Skeletal muscle satellite cell (primary cell): Measurements from ENCODE around the gene ISL2.

Experiments
- H3K27me3 ChIP-seq: 2 replicates; pipeline ENCODE4 v1.7.0; 2013; ENCODE audit warnings: low read length; ENCODE audit not compliant: control insufficient read depth, insufficient read depth
- H3K36me3 ChIP-seq: 2 replicates; pipeline ENCODE4 v1.7.0; 2013; ENCODE audit warnings: mild to moderate bottlenecking, control low read depth, low read length; ENCODE audit not compliant: insufficient read depth
- H3K4me1 ChIP-seq: 2 replicates; pipeline ENCODE4 v1.7.0; 2013; ENCODE audit warnings: low read length; ENCODE audit not compliant: control insufficient read depth, insufficient read depth
- H3K4me2 ChIP-seq: 2 replicates; pipeline ENCODE4 v1.7.0; 2013; ENCODE audit warnings: mild to moderate bottlenecking, low read length
- H3K4me3 ChIP-seq: 2 replicates; pipeline ENCODE4 v1.7.0; 2013; ENCODE audit warnings: low read length
- H3K9ac ChIP-seq: 2 replicates; pipeline ENCODE4 v1.7.0; 2013; ENCODE audit warnings: mild to moderate bottlenecking, low read depth, low read length, moderate library complexity
- H3K9me3 ChIP-seq: replicated peaks from 2 replicates; pipeline ENCODE4 v1.7.0; 2013; ENCODE audit warnings: mild to moderate bottlenecking, control low read depth, low read length

The ISL2 gene

DNA sequence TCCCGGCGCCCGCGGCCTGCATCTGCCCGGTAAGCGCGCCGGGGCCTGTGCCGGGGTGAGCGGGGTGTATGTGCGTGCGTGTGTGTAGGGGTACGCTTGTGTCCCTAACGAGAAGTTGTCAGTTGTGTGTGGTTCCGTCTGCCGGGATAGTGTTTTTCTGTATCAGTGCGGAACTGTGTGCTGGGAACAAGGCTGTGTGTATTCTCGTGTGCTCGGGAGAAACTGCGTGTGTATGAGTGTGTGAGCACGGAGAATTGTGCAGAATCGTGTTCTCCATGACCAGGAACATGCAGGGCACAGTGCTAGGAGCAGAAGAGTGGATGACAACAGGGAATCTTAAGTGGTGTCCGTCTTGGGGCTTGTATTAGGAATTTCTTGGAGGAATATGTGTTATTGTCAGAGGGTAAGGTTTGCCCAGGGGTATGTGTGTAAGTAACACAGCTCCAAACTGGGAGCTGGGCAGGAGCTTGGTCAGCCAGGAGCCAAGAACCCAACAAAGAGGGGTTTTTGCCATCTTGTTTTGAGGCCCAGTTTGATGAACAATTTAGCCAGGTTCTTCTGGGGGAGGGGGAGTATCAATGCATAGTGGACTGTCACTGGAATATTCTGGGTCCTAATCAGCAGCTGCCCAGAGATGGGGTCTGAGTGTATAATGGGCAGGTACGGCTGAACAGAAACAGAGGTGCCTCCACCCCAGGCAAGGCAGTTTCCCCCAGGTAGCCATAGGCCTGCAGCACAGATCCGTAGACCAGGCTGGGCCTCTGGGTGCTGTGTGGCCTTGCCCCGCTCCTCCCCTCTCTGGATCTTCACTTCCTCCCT lies 2.1 kb downstream of the ISL2 start:
- H3K4me3 ChIP-seq, result peak overlapping the region; percentile 75
- H3K4me2 ChIP-seq, result peak overlapping the region; percentile 94
- no peaks in the 10 kb centered on the region for H3K9me3 ChIP-seq
- H3K4me1 ChIP-seq, result peaks cover 44% of the 10 kb centered on the region
- H3K9ac ChIP-seq, result no peak overlapping the region
- H3K36me3 ChIP-seq, result peaks cover 14% of the 10 kb centered on the region
- H3K27me3 ChIP-seq, result peaks cover 61% of the 10 kb centered on the region

DNA sequence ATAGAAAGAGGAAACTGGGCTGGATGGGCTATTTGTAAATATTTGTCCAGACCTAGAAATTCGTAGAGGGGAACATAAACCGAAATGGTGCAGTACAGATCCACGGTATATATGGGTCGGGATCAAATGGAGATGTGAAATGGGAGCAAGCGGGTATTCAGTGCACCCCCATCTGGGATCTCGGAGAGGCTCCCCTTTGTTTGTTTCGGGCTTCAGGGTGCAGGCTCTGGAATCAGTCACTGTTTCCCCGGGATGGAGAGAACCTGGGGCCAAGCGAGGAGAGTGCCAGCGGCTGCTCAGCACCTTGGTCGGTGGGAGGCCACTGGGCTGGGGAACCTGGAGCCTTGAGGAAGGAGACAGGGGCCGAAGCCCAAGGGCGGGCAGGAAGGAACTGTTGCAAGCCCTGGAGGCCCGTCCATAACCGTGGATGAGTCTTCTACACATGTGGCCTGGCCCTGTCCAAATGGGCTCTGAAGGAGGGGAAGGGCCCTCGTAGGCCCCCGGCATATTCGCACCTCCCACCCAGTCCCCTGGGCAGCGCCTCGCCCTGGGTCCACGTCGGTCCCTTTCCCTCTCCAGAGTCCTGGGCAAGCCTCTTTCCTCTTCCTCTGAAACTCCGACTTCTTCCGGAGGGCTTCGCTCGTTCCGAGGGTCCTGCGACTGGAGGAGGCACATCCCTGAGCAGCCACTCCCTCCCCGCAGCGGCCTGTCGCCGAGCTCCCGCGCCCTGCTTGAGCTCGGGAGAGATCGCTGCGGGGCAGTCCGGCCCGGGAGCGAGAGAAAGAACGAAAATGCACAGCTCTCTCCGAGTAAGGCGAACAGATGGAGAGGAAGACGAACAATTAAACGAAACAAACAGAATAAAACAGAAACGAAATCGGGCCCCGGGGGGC lies 3.0 kb downstream of the ISL2 start:
- Histone ChIP-seq H3K9me3 (no peaks in the 10 kb centered on the region), H3K36me3 (peaks cover 14% of the 10 kb centered on the region), H3K4me1 (peaks cover 44% of the 10 kb centered on the region)

DNA sequence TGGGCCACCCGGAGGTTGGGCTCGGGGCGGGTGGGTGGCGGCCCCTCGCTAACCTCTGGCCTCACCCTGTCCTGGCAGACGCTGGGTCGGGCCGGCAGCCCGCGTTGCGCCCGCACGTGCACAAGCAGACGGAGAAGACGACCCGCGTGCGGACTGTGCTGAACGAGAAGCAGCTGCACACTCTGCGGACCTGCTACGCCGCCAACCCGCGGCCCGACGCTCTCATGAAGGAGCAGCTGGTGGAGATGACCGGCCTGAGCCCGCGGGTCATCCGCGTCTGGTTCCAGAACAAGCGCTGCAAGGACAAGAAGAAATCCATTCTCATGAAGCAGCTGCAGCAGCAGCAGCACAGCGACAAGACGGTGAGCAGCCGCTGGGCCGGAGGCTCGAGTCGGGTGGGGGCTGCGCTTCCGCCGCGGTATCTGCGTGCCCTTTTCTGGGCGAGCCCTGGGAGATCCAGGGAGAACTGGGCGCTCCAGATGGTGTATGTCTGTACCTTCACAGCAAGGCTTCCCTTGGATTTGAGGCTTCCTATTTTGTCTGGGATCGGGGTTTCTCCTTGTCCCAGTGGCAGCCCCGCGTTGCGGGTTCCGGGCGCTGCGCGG lies 3.7 kb downstream of the ISL2 start:
- peak overlapping the region; percentile 91 for H3K4me2 ChIP-seq
- H3K9me3 ChIP-seq, result no peaks in the 10 kb centered on the region
- H3K4me1 ChIP-seq, result peaks cover 41% of the 10 kb centered on the region
- peak overlapping the region; percentile 67 for H3K4me3 ChIP-seq
- peak overlapping the region; percentile 41 for H3K9ac ChIP-seq
- peaks cover 14% of the 10 kb centered on the region for H3K36me3 ChIP-seq
- peaks cover 74% of the 10 kb centered on the region for H3K27me3 ChIP-seq

More for the DNA sequence above, 3.0 kb downstream of the ISL2 start:
- Histone ChIP-seq H3K9ac (peak overlapping the region; percentile 41), H3K27me3 (peaks cover 69% of the 10 kb centered on the region), H3K4me3 (peak overlapping the region; percentile 67), H3K4me2 (peak overlapping the region; percentile 94)

DNA sequence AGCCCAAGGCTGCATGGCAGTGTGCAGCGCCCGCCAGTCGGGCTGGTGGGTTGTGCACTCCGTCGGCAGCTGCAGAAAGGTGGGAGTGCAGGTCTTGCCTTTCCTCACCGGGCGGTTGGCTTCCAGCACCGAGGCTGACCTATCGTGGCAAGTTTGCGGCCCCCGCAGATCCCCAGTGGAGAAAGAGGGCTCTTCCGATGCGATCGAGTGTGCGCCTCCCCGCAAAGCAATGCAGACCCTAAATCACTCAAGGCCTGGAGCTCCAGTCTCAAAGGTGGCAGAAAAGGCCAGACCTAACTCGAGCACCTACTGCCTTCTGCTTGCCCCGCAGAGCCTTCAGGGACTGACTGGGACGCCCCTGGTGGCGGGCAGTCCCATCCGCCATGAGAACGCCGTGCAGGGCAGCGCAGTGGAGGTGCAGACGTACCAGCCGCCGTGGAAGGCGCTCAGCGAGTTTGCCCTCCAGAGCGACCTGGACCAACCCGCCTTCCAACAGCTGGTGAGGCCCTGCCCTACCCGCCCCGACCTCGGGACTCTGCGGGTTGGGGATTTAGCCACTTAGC lies 4.3 kb downstream of the ISL2 start:
- H3K4me1 ChIP-seq, result peaks cover 35% of the 10 kb centered on the region

DNA sequence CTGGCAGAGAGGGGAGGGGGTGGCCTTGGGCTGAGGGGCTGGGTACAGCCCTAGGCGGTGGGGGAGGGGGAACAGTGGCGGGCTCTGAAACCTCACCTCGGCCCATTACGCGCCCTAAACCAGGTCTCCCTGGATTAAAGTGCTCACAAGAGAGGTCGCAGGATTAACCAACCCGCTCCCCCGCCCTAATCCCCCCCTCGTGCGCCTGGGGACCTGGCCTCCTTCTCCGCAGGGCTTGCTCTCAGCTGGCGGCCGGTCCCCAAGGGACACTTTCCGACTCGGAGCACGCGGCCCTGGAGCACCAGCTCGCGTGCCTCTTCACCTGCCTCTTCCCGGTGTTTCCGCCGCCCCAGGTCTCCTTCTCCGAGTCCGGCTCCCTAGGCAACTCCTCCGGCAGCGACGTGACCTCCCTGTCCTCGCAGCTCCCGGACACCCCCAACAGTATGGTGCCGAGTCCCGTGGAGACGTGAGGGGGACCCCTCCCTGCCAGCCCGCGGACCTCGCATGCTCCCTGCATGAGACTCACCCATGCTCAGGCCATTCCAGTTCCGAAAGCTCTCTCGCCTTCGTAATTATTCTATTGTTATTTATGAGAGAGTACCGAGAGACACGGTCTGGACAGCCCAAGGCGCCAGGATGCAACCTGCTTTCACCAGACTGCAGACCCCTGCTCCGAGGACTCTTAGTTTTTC lies 4.9 kb downstream of the ISL2 start:
- H3K4me3 ChIP-seq, result no peak overlapping the region
- H3K27me3 ChIP-seq, result peaks cover 79% of the 10 kb centered on the region
- peaks cover 34% of the 10 kb centered on the region for H3K4me1 ChIP-seq
- H3K36me3 ChIP-seq, result peaks cover 14% of the 10 kb centered on the region
- peak overlapping the region; percentile 44 for H3K4me2 ChIP-seq
- H3K9ac ChIP-seq, result no peak overlapping the region
- H3K9me3 ChIP-seq, result no peaks in the 10 kb centered on the region

More for the DNA sequence above, 4.3 kb downstream of the ISL2 start:
- no peaks in the 10 kb centered on the region for H3K9me3 ChIP-seq
- no peak overlapping the region for H3K9ac ChIP-seq
- H3K4me2 ChIP-seq, result peak overlapping the region; percentile 91
- H3K27me3 ChIP-seq, result peaks cover 79% of the 10 kb centered on the region
- H3K4me3 ChIP-seq, result peak overlapping the region; percentile 67
- H3K36me3 ChIP-seq, result peaks cover 14% of the 10 kb centered on the region

DNA sequence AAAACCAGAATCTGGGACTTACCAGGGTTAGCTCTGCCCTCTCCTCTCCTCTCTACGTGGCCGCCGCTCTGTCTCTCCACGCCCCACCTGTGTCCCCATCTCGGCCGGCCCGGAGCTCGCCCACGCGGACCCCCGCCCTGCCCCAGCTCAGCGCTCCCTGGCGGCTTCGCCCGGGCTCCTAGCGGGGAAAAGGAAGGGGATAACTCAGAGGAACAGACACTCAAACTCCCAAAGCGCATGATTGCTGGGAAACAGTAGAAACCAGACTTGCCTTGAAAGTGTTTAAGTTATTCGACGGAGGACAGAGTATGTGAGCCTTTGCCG lies 5.4 kb downstream of the ISL2 start:
- peaks cover 79% of the 10 kb centered on the region for H3K27me3 ChIP-seq

DNA sequence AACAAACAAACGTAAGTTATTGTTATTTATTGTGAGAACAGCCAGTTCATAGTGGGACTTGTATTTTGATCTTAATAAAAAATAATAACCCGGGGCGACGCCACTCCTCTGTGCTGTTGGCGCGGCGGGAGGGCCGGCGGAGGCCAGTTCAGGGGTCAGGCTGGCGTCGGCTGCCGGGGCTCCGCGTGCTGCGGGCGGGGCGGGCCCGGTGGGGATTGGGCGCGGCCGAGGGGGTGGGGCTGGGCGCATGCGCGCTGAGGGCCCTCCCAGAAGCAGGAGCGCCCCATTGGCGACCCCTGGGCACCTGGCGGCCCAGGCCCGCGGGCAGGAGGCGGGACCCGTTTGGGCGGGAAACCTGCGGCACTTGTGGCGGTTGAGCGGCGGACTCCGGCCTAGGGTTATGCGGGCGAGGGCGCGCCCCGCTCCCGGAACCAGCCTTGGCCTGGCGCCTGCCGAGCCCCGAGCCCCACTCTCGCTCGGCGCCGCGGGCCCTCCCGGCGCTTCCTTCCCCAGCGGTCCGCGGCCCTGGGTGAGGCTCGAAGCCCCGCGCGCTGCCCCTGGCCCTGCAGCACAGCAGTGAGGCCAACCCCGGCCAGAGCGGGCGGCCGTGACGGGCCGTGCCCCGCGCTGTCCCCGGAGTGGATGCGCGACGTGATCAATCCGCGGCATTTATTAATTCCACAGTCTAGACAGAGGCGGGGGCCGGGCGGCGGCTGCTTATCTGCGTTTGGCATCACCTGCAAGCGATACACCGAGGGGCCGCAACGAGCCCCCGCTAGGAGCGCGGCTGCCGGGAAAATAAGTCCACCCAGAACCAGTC lies 6.0 kb downstream of the ISL2 start:
- Histone ChIP-seq H3K4me1 (peaks cover 29% of the 10 kb centered on the region), H3K36me3 (peaks cover 15% of the 10 kb centered on the region), H3K4me3 (no peak overlapping the region), H3K9me3 (no peaks in the 10 kb centered on the region), H3K9ac (no peak overlapping the region), H3K4me2 (peak overlapping the region; percentile 49), H3K27me3 (peaks cover 74% of the 10 kb centered on the region)

More for the DNA sequence above, 5.4 kb downstream of the ISL2 start:
- Histone ChIP-seq H3K9me3 (no peaks in the 10 kb centered on the region), H3K4me1 (peaks cover 34% of the 10 kb centered on the region), H3K36me3 (peaks cover 14% of the 10 kb centered on the region), H3K4me2 (peak overlapping the region; percentile 44), H3K4me3 (no peak overlapping the region), H3K9ac (no peak overlapping the region)

DNA sequence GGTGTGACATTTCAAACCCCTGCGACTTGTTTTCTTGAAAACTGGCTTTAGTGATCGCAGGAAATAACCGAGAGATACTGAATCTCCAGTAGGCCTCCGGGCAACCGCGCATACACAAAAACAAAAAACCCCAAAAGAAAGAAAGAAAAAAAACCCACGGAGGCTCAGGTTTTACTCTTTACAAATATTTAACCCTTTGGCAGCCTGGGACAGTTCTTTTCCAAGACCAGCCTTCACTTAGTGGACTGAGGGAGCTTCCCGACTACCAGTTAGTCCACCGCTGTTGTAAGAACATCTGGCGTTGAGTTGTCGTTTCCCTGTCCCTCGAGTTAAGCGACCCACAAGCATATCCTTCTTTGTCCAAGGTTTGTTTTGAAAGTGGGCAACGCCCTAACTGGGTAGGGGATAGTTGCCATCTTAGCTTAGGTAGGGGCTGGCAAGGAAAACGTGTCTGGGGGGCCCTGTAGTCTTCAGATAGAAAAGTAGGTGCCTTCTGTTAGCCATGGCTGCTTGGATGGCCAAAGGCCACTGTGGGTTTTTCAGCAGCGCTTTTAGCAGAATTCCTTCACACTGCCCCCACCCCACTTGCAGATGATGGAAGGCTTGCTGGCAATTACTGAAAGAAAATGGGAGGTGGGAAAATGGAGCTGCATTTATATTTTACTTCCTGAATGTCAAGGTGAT lies 6.9 kb downstream of the ISL2 start:
- Histone ChIP-seq H3K36me3 (peaks cover 18% of the 10 kb centered on the region), H3K4me2 (no peak overlapping the region), H3K4me1 (peaks cover 21% of the 10 kb centered on the region), H3K4me3 (no peak overlapping the region), H3K9me3 (no peaks in the 10 kb centered on the region), H3K27me3 (peaks cover 66% of the 10 kb centered on the region), H3K9ac (no peak overlapping the region)

DNA sequence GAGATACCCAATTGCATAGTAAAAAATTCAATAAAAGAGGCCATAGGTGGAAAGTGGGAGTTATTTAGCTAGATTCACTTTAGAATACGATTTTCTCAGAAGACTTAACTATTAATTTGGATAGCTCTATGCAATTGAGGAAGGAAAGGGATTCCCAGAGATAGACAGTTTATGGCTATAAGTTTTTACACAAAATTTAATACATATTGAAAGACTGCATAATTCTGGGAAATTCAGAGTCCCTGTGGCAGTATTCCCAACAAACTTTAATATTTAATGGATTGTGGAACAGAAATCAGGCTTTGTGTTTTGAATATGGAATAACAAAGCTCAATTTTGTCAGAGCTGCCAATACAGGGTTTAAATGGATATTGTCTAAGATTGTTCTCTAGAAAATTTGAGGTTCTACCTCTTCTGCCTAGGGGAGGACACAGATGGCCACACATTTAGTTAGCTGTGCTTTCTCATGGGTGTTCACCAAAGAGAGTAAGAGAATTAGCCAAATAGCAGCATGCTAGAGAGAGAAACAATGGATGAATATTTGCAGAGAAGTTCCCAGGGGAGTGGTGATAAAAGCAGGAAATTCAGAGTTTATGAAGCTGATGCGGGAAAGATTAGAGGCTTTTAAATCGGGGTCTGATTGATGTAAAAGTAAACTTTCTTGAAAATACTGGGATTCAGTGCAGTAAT lies 8.5 kb downstream of the ISL2 start:
- no peak overlapping the region for H3K4me3 ChIP-seq
- H3K4me2 ChIP-seq, result no peak overlapping the region
- no peaks in the 10 kb centered on the region for H3K9me3 ChIP-seq
- H3K9ac ChIP-seq, result no peak overlapping the region
- peaks cover 18% of the 10 kb centered on the region for H3K36me3 ChIP-seq
- peaks cover 50% of the 10 kb centered on the region for H3K27me3 ChIP-seq
- H3K4me1 ChIP-seq, result peaks cover 16% of the 10 kb centered on the region
